Endodermal cell (in vitro differentiated cells): ENCODE data around the gene PCBP2. TPM values are rescaled to one million over a fixed set of nuclear protein-coding genes. Genes with fewer than 3 reads are reported as not detected.

ENCODE experiments used
- DNase-seq: peaks from one replicate; pipeline ENCODE4 v3.0.0-alpha.2; 2017
- H3K27ac ChIP-seq: 2 replicates; pipeline ENCODE4 v1.5.1; 2013; ENCODE audit warnings: mild to moderate bottlenecking, low read depth, low read length, moderate library complexity
- H3K27me3 ChIP-seq: 2 replicates; pipeline ENCODE4 v1.6.1; 2013; ENCODE audit warnings: mild to moderate bottlenecking, low read length, moderate library complexity; ENCODE audit not compliant: insufficient read depth, control insufficient read depth, poor library complexity, severe bottlenecking
- H3K36me3 ChIP-seq: 2 replicates; pipeline ENCODE4 v1.7.0; 2013; ENCODE audit warnings: mild to moderate bottlenecking, low read length, moderate library complexity; ENCODE audit not compliant: control insufficient read depth, insufficient read depth
- H3K4me1 ChIP-seq: one replicate; pipeline ENCODE4 v1.7.0; 2013; ENCODE audit warnings: low read length; ENCODE audit not compliant: control insufficient read depth, insufficient read depth
- H3K4me3 ChIP-seq: 2 replicates; pipeline ENCODE4 v1.5.1; 2013; ENCODE audit warnings: mild to moderate bottlenecking, low read length, moderate library complexity
- H3K9ac ChIP-seq: 2 replicates; pipeline ENCODE4 v1.6.1; 2013; ENCODE audit warnings: mild to moderate bottlenecking, low read length, moderate library complexity; ENCODE audit not compliant: poor library complexity, severe bottlenecking; ENCODE audit errors: extremely low read depth
- H3K9me3 ChIP-seq: 2 replicates; pipeline ENCODE4 v1.6.1; 2013; ENCODE audit warnings: mild to moderate bottlenecking, low read length, moderate library complexity; ENCODE audit not compliant: control insufficient read depth
- H3K27ac Mint-ChIP-seq: 2 replicates; pipeline ENCODE4 v1.8.0; 2020; ENCODE audit warnings: mixed read lengths
- H3K27me3 Mint-ChIP-seq: 2 replicates; pipeline ENCODE4 v1.8.0; 2021; ENCODE audit warnings: mild to moderate bottlenecking, mixed read lengths; ENCODE audit not compliant: insufficient read depth
- H3K36me3 Mint-ChIP-seq: 2 replicates; pipeline ENCODE4 v1.8.0; 2020; ENCODE audit warnings: low read depth, mixed read lengths
- H3K4me1 Mint-ChIP-seq: 2 replicates; pipeline ENCODE4 v1.8.0; 2020; ENCODE audit warnings: mixed read lengths
- H3K4me3 Mint-ChIP-seq: 2 replicates; pipeline ENCODE4 v1.8.0; 2020; ENCODE audit warnings: mild to moderate bottlenecking, moderate library complexity, mixed read lengths
- H3K9me3 Mint-ChIP-seq: 2 replicates; pipeline ENCODE4 v1.8.0; 2020; ENCODE audit warnings: mild to moderate bottlenecking, mixed read lengths
- WGBS, 2 experiments: methylation state at CpG; one replicate each; pipeline versions ENCODE4 v1.1.5 to v1.1.7; 2013; ENCODE audit warnings: missing lambda C conversion rate in 2 of 2, mixed read lengths in 1 of 2; ENCODE audit not compliant: insufficient coverage in 1 of 2, insufficient read length in 1 of 2; 5-methylcytosine and 5-hydroxymethylcytosine counted together
- total RNA-seq, 2 donors: library from RNA; stranded (reverse); fragmentation: NEBNext Ultra II Directional in 1 of 2; extraction: Animal tissue kit (Norgen Biotek cat#: 25700) in 1 of 2; gene quantifications; 2 replicates in 1 of 2; 3 replicates in 1 of 2; pipeline ENCODE4 v1.2.1, GENCODE V29; 2021
- TF ChIP-seq, protein P1 (sequence below): fragments of 200-600 bp; sonication (generic); conservative IDR thresholded peaks from 2 replicates; pipeline ENCODE4 v1.5.0; 2021; ENCODE audit warnings: antibody characterized with exemption, mild to moderate bottlenecking

Gene PCBP2
- total RNA-seq, 2 donors from 2014 or later = 1,281 to 1,338 TPM

DNA sequence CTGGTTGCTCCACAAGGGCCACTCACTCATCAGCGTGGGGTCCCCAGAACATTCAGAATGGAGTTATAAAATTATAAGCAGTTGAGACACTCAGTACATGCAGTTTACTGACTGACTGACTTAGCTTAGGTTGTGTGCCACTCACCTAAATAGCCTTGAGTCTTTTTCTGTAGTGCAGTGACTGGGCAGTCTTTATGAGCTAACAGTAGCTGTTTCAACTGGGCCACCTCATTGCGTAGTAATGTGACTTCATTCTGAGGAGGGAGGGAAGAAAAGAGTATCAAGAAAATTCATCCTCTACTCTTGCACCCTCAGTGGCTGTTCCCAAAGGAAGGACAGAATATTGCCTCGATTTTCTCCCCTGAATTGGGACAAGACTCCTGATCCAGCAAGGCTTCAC lies 71.2 kb downstream of the PCBP2 start:
- TF ChIP-seq, protein P1, sequence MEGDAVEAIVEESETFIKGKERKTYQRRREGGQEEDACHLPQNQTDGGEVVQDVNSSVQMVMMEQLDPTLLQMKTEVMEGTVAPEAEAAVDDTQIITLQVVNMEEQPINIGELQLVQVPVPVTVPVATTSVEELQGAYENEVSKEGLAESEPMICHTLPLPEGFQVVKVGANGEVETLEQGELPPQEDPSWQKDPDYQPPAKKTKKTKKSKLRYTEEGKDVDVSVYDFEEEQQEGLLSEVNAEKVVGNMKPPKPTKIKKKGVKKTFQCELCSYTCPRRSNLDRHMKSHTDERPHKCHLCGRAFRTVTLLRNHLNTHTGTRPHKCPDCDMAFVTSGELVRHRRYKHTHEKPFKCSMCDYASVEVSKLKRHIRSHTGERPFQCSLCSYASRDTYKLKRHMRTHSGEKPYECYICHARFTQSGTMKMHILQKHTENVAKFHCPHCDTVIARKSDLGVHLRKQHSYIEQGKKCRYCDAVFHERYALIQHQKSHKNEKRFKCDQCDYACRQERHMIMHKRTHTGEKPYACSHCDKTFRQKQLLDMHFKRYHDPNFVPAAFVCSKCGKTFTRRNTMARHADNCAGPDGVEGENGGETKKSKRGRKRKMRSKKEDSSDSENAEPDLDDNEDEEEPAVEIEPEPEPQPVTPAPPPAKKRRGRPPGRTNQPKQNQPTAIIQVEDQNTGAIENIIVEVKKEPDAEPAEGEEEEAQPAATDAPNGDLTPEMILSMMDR = no peak
- Histone ChIP-seq H3K36me3 (peaks cover 65% of the 10 kb centered on the region), H3K4me1 (no peaks in the 10 kb centered on the region), H3K9me3 (no peaks in the 10 kb centered on the region), H3K27me3 (no peaks in the 10 kb centered on the region), H3K4me3 (no peak overlapping the region), H3K9ac (no peak overlapping the region), H3K27ac (no peak overlapping the region)
- Mint-ChIP-seq H3K9me3 (no peaks in the 10 kb centered on the region), H3K4me1 (no peaks in the 10 kb centered on the region), H3K4me3 (no peak overlapping the region), H3K27ac (no peak overlapping the region), H3K27me3 (no peaks in the 10 kb centered on the region), H3K36me3 (peaks cover 60% of the 10 kb centered on the region)
- WGBS, 2 experiments = 85 to 100% methylated on average over 2 to 3 of the region's 3 CpGs
- DNase-seq = no peak

- DNase-seq = no peak
- H3K4me1 Mint-ChIP-seq = no peaks in the 10 kb centered on the region
- 96 to 99% methylated on average over 5 to 13 of the region's 13 CpGs for WGBS, 2 experiments
- H3K36me3 Mint-ChIP-seq = peaks cover 59% of the 10 kb centered on the region
- H3K9me3 ChIP-seq = no peaks in the 10 kb centered on the region
- no peak overlapping the region for H3K27ac Mint-ChIP-seq
- no peaks in the 10 kb centered on the region for H3K27me3 ChIP-seq
- no peaks in the 10 kb centered on the region for H3K9me3 Mint-ChIP-seq
- no peaks in the 10 kb centered on the region for H3K27me3 Mint-ChIP-seq
- H3K36me3 ChIP-seq = peaks cover 55% of the 10 kb centered on the region
- no peak overlapping the region for H3K27ac ChIP-seq
- H3K4me3 Mint-ChIP-seq = no peak overlapping the region
- TF ChIP-seq, protein P1 = no peak
- H3K9ac ChIP-seq = no peak overlapping the region
- no peaks in the 10 kb centered on the region for H3K4me1 ChIP-seq
- no peak overlapping the region for H3K4me3 ChIP-seq
Measured at GRCh38 chr12:53524476-53524875, 72.6 kb downstream of the PCBP2 start.

DNA sequence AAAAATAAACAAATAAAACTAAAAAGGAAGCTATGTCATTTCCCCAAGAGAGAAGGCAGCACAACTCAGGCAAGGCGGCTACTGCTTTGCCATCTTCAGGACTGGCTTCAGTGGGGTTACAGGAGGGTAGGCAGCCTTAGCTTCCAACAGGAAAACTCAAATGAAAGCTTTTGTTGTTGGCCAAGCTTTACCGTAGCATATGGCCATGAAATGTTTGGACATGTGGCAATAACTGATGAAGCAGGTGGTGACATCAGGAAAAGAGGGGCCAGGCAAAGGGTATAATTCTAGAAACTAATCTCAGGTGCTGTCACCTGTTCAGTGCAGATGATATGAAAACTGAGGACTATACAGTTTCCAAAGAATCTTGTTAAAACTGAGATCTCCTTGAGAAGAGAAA lies 78.2 kb downstream of the PCBP2 start:
- Mint-ChIP-seq H3K9me3 (no peaks in the 10 kb centered on the region), H3K4me1 (no peaks in the 10 kb centered on the region), H3K27ac (no peak overlapping the region), H3K4me3 (no peak overlapping the region), H3K36me3 (peaks cover 56% of the 10 kb centered on the region), H3K27me3 (no peaks in the 10 kb centered on the region)
- no peak for DNase-seq
- WGBS, 2 experiments = 100% methylated on average over 2 of the region's 2 CpGs
- Histone ChIP-seq H3K4me3 (no peak overlapping the region), H3K9ac (no peak overlapping the region), H3K27ac (no peak overlapping the region), H3K9me3 (no peaks in the 10 kb centered on the region), H3K36me3 (peaks cover 53% of the 10 kb centered on the region), H3K4me1 (no peaks in the 10 kb centered on the region), H3K27me3 (no peaks in the 10 kb centered on the region)
- TF ChIP-seq, protein P1 = no peak

Other genes with a start within 250 kb of the PCBP2 start
- gene ITGB7, start 244.9 kb upstream of the PCBP2 start, total RNA-seq = 1 to 10 TPM; 1.4 TPM
- gene RARG, start 219.9 kb upstream of the PCBP2 start, total RNA-seq = 10 to 100 TPM; 19.5 to 26.8 TPM
- 10 to 100 TPM; 33.3 to 50.7 TPM for gene ESPL1, start 183.8 kb upstream of the PCBP2 start, total RNA-seq
- gene PFDN5, start 156.6 kb upstream of the PCBP2 start, total RNA-seq = 100 to 1,000 TPM; 322 to 403 TPM
- gene MYG1, start 152.4 kb upstream of the PCBP2 start, total RNA-seq = 10 to 100 TPM; 55.3 to 74.2 TPM
- gene AAAS, start 130.5 kb upstream of the PCBP2 start, total RNA-seq = 10 to 100 TPM; 69.4 to 82.4 TPM
- not detected for gene SP7, start 115.7 kb upstream of the PCBP2 start, total RNA-seq
- gene SP1, start 71.9 kb upstream of the PCBP2 start, total RNA-seq = 10 to 100 TPM; 91.2 to 99.5 TPM
- gene AMHR2, start 28.2 kb upstream of the PCBP2 start, total RNA-seq = 10 to 100 TPM; 17.1 to 23.6 TPM
- gene PRR13, start 10.4 kb upstream of the PCBP2 start, total RNA-seq = 100 to 1,000 TPM; 184 to 209 TPM
- 1 to 10 TPM; 5.5 to 8.1 TPM for gene MAP3K12, start 47.4 kb downstream of the PCBP2 start, total RNA-seq
- 10 to 100 TPM; 48.4 to 60.3 TPM for gene TARBP2, start 49.2 kb downstream of the PCBP2 start, total RNA-seq
- not detected for gene NPFF, start 55.4 kb downstream of the PCBP2 start, total RNA-seq
- gene ATF7, start 174.3 kb downstream of the PCBP2 start, total RNA-seq = 10 to 100 TPM; 29.0 to 36.6 TPM
- gene ATP5MC2, start 224.0 kb downstream of the PCBP2 start, total RNA-seq = 100 to 1,000 TPM; 299 to 307 TPM